Heart right ventricle (tissue), 16 donors: Measurements from ENCODE around the gene UMODL1. TPM values are rescaled to one million over a fixed set of nuclear protein-coding genes. Genes with fewer than 3 reads are reported as not detected.

Source experiments
- ATAC-seq, 8 donors: fragments of 200-7000 bp; cut with Tn5 transposase; one replicate each; pipeline ENCODE4 v1.9.1; 2020; ENCODE audit warnings: mild to moderate bottlenecking in 8 of 8, moderate library complexity in 8 of 8, moderate number of reproducible peaks in 1 of 8
- DNase-seq, 2 donors: peaks; one replicate each; pipeline ENCODE4 v3.0.0-alpha.2; 2020
- H3K27ac ChIP-seq, 10 donors: fragments of 200-600 bp; sonication (generic) in 2 of 10; one replicate each; pipeline versions ENCODE4 v1.5.0 to v1.8.0; 2020 to 2022; ENCODE audit warnings: mild to moderate bottlenecking in 3 of 10
- H3K27me3 ChIP-seq, 7 donors: fragments of 200-600 bp; one replicate each; pipeline ENCODE4 v1.8.0; 2021 to 2022; ENCODE audit warnings: mild to moderate bottlenecking in 2 of 7
- H3K36me3 ChIP-seq, 9 donors: fragments of 200-600 bp; sonication (generic) in 1 of 9; one replicate each; pipeline versions ENCODE4 v1.5.0 to v1.8.0; 2020 to 2022; ENCODE audit warnings: mild to moderate bottlenecking in 2 of 9
- H3K4me1 ChIP-seq, 9 donors: fragments of 200-600 bp; sonication (generic) in 1 of 9; one replicate each; pipeline versions ENCODE4 v1.5.0 to v1.8.0; 2020 to 2022; ENCODE audit warnings: mild to moderate bottlenecking in 4 of 9
- H3K4me3 ChIP-seq, 10 donors: fragments of 200-600 bp; sonication (generic) in 2 of 10; one replicate each; pipeline versions ENCODE4 v1.5.0 to v1.8.0; 2020 to 2022; ENCODE audit warnings: mild to moderate bottlenecking in 7 of 10, moderate library complexity in 2 of 10
- H3K9me3 ChIP-seq, 11 donors: fragments of 200-600 bp in 10 of 11; sonication (generic) in 2 of 11; one replicate each; pipeline versions ENCODE4 v1.5.0 to v1.8.0; 2013 to 2022; ENCODE audit warnings: mild to moderate bottlenecking in 2 of 11, control low read depth in 1 of 11, moderate library complexity in 1 of 11
- WGBS, 2 donors: extraction: QIAGEN DNeasy Blood & Tissue Kit; methylation state at CpG; one replicate each; pipeline ENCODE4 v1.1.7; 2013; ENCODE audit warnings: inconsistent platforms in 1 of 2; 5-methylcytosine and 5-hydroxymethylcytosine counted together
- intact Hi-C, 10 donors: fragments of 100-400 bp; cut with DNase I; formaldehyde crosslinking; loops; one replicate each; pipeline versions ENCODE4 v1.11.1 to v1.14.2; 2022
- polyA plus RNA-seq, 2 donors: library from polyadenylated mRNA; stranded (reverse); fragments of 200-250 nt; gene quantifications; one replicate each; pipeline ENCODE4 v1.2.3, GENCODE V29; 2013
- total RNA-seq, 10 donors: library from RNA; stranded (reverse); fragmentation: NEBNext Ultra II Directional in 3 of 10; extraction: Animal tissue kit (Norgen Biotek cat#: 25700) in 3 of 10; gene quantifications; one replicate each; pipeline versions ENCODE4 v1.2.1 to v1.2.4, GENCODE V29; 2021 to 2023
- TF ChIP-seq, protein P1 (sequence below), 9 donors: fragments of 200-600 bp; sonication (generic) in 2 of 9; IDR thresholded peaks; one replicate each; pipeline versions ENCODE4 v1.5.0 to v1.8.0; 2021 to 2022; ENCODE audit warnings: antibody characterized with exemption in 9 of 9, mild to moderate bottlenecking in 5 of 9, moderate library complexity in 1 of 9
- donor health status: Arrhythmogenic right ventricular cardiomyopathy.
- donor health status: ischemic (EF 13 %, LVEDD 7.1; RV severe dilation, severe dysfunction).
- donor health status: healthy with polysubstance abuse.
- donor health status: DM: no; HTN: yes; CAD: no.
- donor health status: DM: no; HTN: no; CAD: no.
- donor health status: ischemic (EF 25% LVEDD 6.9; RV normal size, moderate dysfunction).
- donor health status: ischemic (EF 25% LVEDD 5.7; RV mildly dilated, moderate dysfunction).
- donor health status: healthy.
- donor health status: DM: yes; HTN: yes; CAD: no.
- donor health status: Ischemic cardiomyopathy.
- donor health status: ischemic (EF 35%, LVEDD 5.7; RV mildly dilated, moderate dysfunction).
- donor health status: nonischemic (EF 11% LVEDD 7.7; RV severe dilation, severe dysfunction).
- donor health status: DM: yes; HTN: yes; CAD: no.
- donor health status: PGD.
- donor health status: ischemic (EF 29% LVEDD 5.4; RV normal size, mild dysfunction).
- donor health status: nonischemic (EF 23%, LVEDD 6.1; RV moderate dilation, normal function).

Gene UMODL1
- total and polyA plus RNA-seq, 12 donors: 0.13 to 0.31 (median 0.25) TPM; not detected in 9

GRCh38 chr21:42151148-42151947 lies 80.2 kb downstream of the UMODL1 start:
- WGBS, 2 donors: 82 to 86% methylated on average over 12 of the region's 12 CpGs
- Histone ChIP-seq H3K4me1 (no peaks in the 10 kb centered on the region), H3K9me3 (no peaks in the 10 kb centered on the region), H3K36me3 (no peaks in the 10 kb centered on the region), H3K27me3 (peaks cover 0 to under 1% (median 0%) of the 10 kb centered on the region in 7 donors), H3K4me3 (no peak overlapping the region), H3K27ac (no peak overlapping the region)
- TF ChIP-seq, protein P1, sequence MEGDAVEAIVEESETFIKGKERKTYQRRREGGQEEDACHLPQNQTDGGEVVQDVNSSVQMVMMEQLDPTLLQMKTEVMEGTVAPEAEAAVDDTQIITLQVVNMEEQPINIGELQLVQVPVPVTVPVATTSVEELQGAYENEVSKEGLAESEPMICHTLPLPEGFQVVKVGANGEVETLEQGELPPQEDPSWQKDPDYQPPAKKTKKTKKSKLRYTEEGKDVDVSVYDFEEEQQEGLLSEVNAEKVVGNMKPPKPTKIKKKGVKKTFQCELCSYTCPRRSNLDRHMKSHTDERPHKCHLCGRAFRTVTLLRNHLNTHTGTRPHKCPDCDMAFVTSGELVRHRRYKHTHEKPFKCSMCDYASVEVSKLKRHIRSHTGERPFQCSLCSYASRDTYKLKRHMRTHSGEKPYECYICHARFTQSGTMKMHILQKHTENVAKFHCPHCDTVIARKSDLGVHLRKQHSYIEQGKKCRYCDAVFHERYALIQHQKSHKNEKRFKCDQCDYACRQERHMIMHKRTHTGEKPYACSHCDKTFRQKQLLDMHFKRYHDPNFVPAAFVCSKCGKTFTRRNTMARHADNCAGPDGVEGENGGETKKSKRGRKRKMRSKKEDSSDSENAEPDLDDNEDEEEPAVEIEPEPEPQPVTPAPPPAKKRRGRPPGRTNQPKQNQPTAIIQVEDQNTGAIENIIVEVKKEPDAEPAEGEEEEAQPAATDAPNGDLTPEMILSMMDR (IDR thresholded peaks at IDR 0.05): no peak
- ATAC-seq: no peak
- no peak for DNase-seq
- intact Hi-C loops: no loop called here

GRCh38 chr21:42151948-42152220 lies 80.8 kb downstream of the UMODL1 start:
- Histone ChIP-seq H3K27ac (no peak overlapping the region), H3K9me3 (no peaks in the 10 kb centered on the region), H3K36me3 (no peaks in the 10 kb centered on the region), H3K4me3 (no peak overlapping the region), H3K27me3 (peaks cover 0 to 5% (median 0%) of the 10 kb centered on the region in 7 donors), H3K4me1 (peaks cover 0 to 5% (median 0%) of the 10 kb centered on the region in 9 donors)
- intact Hi-C loops: no loop called here
- ATAC-seq: no peak
- TF ChIP-seq, protein P1 (IDR thresholded peaks at IDR 0.05): no peak
- DNase-seq: no peak

DNA sequence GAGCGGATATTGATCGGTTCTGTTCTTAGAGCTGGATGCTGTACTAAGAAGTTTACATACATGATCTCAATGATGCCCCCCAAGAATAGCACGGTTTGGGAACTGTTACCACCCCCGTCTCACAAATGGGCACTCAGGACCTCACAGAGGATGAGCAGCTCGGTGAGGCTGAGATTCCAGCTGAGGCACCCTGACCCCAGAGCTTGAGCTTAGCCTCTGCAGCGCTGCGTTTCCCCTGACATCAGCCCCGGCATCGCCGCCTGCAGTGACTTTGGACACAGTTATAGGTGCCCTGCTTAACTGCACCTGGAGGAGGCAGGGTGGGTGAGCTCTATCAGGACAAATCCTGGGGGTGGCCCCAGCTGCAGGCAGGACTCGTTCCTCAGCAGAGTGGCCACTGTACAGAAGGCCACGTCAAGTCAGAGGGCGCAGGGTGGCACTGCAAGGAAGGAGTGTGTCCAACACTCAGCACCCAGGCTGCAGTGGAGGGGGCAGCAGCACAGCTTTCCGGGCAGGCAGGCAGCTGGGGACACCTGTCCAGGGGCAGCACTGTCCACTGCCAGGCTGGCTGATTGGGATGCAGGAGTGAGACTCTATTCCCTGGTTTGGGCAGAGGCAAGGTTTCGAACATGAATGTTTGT lies 82.0 kb downstream of the UMODL1 start:
- DNase-seq (no peak), ATAC-seq (peak in 1 of 8 donors; percentile 8)
- TF ChIP-seq, protein P1 (IDR thresholded peaks at IDR 0.05): no peak
- no peaks in the 10 kb centered on the region for H3K9me3 ChIP-seq
- peaks cover 0 to 5% (median 0%) of the 10 kb centered on the region in 7 donors for H3K27me3 ChIP-seq
- intact Hi-C loops: no loop called here
- peaks cover 0 to 11% (median 0%) of the 10 kb centered on the region in 9 donors for H3K4me1 ChIP-seq
- H3K4me3 ChIP-seq: no peak overlapping the region
- no peaks in the 10 kb centered on the region for H3K36me3 ChIP-seq
- WGBS, 2 donors: 93 to 95% methylated on average over 15 of the region's 15 CpGs
- H3K27ac ChIP-seq: no peak overlapping the region

DNA sequence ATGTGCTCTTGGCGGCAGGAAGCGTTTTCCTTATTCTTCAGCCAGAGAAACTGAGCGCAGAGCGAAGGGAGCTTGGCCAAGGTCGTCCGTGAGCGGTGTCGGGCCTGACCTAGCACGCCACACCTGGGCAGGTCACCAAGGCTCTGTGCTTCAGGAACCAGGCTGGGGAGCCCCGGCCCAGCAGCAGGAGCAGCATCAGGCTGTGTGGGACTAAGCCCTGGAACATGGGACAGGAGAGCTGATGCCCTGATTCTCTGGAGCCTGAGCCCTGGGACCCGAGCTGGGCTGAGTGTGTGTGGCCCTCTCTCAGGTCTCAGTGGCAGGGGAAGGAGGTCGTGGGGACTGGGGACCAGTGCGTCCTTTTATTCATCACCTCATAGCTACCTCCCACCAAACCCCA lies 82.6 kb downstream of the UMODL1 start:
- Histone ChIP-seq H3K27me3 (peaks cover 0 to 5% (median 0%) of the 10 kb centered on the region in 7 donors), H3K4me3 (no peak overlapping the region), H3K27ac (no peak overlapping the region), H3K36me3 (no peaks in the 10 kb centered on the region), H3K4me1 (peaks cover 0 to 11% (median 0%) of the 10 kb centered on the region in 9 donors), H3K9me3 (no peaks in the 10 kb centered on the region)
- DNase-seq: no peak
- intact Hi-C loops: no loop called here
- WGBS, 2 donors: 93 to 95% methylated on average over 13 of the region's 13 CpGs
- no peak for ATAC-seq
- TF ChIP-seq, protein P1 (IDR thresholded peaks at IDR 0.05): no peak
